NCI-H2081 (cell line): ENCODE data around the gene CIBAR2.
"Not testable (repeated sequence)": the region's sequence is repeated elsewhere in the genome, so short reads cannot be mapped to it uniquely, and the experiment has no call there.

Source experiments
- DNase-seq, 2 experiments: peaks; one replicate each; lab custom pipeline; 2025; lab: John Stamatoyannopoulos, UW

Gene CIBAR2

DNA sequence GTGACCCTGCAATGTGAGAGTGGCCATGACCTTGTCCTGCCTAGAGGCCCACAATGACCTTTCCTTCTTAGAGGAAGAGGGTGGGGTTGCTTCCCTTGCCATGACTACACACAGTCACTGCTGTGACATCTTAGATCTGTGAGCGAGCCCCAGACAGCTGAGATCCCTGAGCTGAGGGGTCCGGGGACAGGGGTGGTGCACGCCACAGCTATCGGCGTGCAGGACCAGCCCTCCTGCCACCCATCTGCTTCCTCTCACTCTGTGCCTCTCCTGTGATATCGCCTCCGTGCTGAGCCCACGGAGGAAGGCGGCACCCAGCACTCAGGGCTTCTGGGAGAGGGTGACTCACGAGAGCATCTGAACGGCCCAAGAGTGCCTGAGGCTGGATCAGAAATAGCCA, 49.4 kb downstream of the CIBAR2 start:
- DNase-seq: no peak

DNA sequence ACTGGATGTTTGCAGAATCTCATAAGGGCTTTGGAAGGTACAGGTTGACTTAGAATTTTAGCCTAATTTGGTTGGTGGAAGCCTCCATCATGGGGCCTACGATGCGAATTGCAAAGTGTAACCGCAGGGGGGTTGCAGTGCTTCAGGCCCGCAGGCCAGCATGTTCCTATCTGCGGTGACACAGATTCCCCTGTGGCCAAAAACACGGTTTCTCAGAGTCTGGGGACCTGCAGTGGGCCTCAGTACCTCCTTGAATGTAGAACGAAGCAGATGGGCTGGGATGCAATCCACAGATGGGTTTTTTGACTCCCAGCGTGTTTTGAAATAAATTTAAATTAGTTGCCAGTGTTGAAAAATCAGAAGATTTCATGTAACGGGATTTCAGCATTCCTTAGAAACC, 49.9 kb downstream of the CIBAR2 start:
- DNase-seq: no peak

DNA sequence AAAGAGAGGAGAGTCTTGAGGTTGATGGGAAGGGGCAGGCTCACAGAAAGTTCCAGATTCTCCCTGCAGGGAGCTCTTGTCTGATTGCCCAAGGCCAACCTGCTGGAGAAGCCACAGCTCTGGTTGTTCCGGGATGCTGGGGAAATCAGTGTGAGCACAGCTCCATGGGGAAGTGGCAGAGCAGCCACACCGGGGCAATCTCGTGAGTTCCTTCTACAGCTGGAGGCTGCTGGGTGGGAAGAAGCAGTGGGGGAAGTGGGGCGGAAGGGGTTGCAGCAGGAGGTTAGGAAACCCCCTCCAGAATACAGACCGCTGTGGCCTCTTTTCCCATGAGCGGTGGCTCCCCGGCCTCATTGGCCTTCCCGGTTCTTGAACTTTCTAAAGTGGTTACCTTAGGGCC, 50.7 kb downstream of the CIBAR2 start:
- DNase-seq: no peak

DNA sequence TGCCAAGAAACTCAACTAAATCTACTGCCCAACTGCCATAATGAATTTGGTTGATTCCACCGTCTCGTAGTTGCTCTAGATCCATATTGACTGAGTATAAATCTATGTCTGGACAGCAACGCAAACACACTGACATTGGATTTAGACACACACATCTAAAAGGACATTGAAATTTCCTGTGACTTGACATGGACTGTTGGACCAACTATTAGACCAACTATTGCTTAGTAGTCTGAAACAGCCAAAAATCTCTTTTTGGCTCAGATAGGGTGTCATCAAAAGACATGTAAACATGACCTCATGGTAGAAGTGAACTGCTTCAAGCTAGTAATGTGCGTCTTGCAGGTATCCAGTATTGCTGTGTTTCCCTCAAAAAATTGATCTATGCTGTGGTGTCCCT, 53.4 kb downstream of the CIBAR2 start:
- DNase-seq: no peak

DNA sequence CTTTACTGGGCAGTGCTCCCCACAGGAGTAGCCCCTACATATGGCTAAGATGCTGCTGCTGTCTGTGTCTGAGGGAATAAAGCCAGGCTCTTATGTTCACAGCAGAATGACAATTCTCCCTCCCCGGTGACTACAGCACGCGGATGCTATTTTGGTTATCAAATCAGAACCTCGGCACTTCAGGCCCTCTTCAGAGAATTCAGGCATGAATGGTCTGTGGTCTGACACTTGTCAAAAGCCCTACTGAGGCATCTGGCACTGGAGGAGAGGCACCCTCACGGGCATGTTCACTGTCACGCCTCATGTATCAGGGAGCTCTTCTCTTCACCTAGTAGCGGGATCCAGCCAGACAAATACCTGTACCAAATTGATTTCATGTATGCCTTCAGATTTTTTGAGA, 54.3 kb downstream of the CIBAR2 start:
- DNase-seq: no peak

DNA sequence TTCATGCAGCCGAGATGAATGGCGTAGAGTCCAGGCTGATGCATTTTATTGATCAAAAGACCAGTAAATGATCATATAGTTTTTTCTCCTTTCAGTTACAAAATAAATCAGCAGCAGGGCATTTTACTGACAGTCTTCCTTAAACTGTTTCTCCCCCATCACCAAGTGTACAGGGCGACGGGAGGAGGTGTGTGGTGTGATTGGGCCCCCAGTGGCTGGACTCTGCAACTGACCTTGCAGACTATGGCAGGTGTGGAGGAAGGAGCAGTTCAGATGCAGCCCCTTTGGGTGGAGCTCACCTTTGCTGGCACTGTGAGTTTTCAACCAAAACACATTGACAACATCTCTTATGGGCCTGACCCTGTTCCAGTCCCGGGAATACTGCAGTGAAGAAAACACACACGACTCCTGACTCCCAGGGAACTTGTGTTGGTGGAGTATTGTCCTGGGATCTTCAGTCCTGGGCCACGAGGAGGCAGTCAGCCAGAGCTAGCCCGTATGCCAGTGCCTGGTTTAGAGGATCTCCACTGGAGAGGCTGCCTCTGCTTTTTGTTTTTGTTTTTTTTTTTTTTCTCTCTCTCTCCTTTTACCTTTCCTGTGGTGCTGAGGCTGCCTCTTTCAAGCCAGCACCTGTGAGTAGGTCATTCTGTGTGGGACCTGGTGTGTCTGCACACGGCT, 54.9 kb downstream of the CIBAR2 start:
- DNase-seq: no peak

DNA sequence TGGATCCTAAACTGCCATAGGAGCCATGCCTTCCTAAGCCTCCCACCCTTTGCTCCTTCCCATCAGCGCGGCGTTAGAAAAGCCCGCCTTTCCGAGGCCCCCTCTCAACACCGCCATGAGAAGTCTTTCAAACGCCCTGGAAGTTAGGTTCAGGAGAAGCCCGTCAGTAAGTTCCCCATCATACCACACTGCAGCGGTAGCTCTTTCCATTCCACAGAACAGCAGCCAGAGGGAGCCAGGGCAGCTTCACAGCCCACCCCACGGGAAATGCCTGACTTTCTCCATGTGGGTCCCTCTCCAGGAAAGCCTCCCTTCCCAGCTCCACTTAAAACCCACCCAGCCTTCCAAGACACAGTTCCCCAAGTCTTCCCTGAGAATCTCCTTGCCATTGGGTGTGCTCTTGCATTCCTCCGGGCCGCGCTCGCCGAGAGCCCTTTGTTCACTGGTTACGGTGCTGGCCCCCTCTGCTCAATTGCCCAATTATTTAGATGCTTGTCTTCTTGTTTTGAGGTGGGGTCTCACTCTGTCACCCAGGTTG, 56.0 kb downstream of the CIBAR2 start:
- no peak for DNase-seq

DNA sequence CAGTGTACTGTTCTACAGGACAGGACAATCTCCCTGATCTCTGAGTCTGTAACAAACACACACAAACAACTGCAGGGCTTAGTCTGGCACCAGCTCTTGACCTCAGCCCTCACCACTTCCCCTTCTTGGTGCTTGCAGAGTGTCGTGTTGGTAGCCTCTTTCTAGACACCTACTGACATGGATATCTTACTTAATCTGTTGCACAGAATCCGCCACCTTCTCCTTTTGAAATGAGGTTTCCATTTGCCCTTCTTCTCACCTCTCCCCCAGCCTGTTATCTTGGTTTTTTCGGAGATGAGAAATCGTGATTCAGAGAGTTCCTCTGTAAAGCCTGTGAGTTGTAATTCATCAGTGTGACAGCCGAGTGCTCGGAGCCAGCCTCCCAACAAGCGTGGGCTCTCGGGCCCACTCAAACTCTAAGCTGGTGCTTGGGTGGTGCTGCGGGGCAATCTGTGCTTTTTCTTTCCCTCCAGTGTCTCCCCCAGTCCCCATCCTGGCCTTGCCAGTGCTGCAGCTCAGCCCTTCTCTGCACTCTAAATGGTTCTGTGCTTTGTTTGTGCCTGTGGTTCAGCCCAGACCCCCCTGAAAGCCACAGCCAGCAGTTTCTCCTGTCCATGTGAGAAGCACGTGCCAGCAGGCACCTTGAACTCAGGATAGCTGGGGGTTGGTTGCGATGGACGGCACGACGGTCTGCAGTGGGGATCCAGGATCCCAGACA, 56.6 kb downstream of the CIBAR2 start:
- no peak for DNase-seq

DNA sequence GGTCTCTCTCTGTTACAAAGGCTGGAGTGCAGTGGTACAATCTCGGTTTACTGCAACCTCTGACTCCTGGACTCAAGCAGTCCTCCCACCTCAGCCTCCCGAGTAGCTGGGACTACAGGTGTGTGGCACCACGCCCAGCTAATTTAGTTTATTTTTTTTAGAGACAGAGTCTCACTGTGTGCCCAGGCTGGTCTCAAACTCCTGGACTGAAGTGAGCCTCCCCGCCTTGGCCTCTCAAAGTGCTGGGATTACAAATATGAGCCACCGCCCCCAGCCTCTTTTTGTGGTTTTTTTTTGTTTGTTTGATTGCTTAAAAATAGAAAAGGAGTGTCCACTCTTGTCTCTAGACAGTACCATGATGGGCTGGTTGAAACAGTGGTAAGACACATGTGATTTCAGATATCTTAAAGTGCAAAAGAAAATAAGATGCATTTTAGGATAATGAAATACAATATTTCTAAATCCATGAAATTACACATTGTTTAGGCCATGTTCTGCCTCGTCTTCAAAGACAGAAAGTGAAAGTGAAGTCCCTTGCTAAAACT, 57.3 kb downstream of the CIBAR2 start:
- DNase-seq: no peak

DNA sequence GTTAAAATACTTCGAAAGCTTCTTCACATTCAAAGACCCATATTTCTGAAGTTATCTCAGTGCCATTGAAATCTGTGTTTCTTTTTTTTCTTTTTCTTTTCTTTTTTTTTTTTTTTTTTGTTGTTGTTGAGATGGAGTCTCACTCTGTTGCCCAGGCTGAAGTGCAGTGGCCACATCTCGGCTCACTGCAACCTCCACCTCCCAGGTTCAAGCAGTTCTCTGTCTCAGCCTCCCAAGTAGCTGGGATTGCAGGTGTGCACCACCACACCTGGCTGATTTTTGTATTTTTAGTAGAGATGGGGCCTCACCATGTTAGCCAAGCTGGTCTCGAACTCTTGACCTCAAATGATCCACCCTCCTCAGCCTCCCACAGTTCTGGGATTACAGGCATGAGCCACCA, 58.0 kb downstream of the CIBAR2 start:
- DNase-seq: not testable (repeated sequence)

DNA sequence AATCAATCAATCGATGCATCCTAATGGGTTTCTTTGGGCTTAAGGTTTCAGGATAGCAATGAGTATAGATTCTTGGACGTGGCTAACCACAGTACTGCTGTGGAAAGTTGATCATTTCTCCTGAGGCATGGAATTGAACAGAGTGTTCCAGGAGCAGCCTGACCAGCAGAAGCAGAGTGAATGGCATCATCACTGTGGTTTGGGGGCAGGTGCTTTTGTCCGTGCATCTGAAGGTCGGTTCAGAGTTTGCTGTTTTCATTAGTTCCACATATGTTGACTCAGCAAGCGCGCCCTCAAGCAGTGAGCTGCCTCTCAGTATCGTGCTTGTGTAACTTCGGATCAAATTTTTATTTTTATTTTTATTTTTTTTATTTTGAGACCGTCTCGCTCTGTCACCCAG, 59.7 kb downstream of the CIBAR2 start:
- DNase-seq: no peak

DNA sequence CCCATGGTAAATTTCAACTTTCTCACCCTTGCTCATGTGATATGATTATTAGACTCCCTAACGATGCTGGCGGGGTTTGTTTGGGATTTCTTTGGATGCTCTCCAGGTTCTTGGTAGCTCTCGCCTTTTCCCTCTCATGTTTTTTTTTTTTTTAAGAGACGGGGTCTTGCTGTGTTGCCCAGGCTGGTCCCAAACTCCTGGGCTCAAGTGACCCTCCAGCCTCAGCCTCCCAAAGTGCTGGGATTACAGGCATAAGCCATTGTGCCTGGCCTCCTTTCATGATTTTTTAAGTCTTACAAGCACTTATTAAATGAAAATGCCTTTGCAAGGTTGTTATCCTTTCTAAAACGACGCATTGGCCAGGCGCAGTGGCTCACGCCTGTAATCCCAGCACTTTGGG, 60.6 kb downstream of the CIBAR2 start:
- no peak for DNase-seq

DNA sequence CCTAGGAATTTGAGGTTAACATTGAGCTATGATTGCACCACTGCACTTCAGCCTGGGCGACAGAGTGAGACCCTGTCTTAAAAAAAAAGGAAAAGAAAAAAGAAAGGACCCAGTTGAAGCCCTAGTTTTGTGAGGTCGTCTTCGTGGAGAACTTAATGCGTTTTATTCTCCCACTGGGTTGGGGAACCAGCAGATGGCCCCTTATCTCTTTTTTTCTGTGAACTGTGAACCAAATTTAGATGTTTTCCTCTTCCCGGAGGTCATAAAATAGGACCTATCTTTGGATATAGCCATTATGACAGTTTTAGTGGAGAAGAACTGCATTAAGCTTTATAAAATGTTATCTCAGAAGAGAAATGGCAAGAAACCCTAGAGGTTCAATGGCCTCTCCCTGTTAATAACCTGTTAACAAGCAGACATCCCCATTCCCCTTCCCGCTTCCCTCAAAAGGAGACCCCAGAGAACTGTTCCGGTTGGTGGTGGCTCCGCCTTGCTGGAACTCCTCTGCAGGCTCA, 61.1 kb downstream of the CIBAR2 start:
- DNase-seq: no peak

DNA sequence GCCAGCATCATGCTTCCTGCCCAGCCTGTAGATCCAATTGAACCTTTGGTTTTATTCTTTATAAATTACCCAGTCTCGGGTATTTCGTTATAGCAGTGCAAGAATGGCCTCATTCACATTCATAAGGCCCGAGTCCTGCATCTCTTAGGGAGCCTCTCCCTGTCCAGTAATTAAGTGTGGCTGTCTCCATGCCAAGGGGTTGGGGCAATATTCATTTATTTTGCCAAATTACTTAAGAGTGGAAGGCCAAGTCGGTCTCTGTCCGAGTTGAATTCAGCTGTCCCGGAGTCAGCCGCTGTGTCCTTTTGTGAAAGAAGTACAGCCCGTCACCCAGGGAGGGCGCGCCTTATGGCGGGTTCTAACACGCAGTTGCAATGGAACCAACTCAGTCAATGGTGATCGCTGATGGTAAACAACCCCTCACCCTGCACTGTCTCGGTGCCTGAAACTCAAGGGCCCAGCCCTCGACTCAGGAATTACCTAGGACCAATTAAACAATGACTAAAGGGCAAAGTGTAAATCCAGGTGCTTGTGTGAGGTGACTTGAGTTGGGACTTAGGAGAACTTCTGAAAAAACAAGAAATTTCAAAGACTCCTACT, 62.5 kb downstream of the CIBAR2 start:
- DNase-seq: no peak

DNA sequence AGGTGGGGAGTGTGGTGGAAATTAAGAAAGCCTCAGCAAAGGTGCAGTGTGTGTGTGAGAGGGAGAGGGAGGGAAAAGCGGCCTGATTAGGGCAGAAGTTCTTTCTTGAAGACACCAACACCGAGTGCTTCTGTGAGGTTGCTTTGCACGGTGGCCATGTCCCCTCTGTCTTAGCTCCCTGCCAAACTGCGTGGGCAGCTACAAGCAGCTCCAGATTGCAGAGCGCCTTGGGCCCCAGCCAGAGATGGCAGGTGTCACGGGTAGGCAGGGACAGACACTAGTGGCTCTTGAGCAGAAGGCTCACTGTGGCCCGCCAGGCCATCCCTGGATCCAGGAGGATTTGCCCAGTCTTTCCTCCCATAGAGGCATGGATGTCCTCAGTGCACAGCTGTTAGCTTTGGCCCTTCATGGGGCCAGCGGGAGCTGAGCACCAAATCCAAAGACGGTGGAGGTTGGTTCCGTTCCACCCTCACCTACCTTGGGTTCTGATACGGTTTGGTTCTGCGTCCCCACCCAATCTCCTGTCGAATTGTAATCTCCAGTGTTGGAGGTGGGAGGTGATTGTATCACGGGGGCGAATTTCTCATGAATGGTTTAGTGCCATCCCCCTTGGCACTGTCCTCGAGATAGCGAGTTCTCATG, 63.2 kb downstream of the CIBAR2 start:
- DNase-seq: no peak
